Neural progenitor cell (in vitro differentiated cells): ENCODE measurements around the gene FAAP100. TPM values are rescaled to one million over a fixed set of nuclear protein-coding genes. Genes with fewer than 3 reads are reported as not detected.
A peak's percentile ranks its signal among the peaks of the same experiment; 100 is the strongest.

Experiments
- DNase-seq: peaks from one replicate; pipeline ENCODE4 v3.0.0-alpha.2; 2016; ENCODE audit warnings: low spot score
- H2AFZ ChIP-seq: fragments of 200-600 bp; sonication (generic); replicated peaks from 2 replicates; pipeline ENCODE4 v1.6.1; 2016; ENCODE audit warnings: antibody characterized with exemption
- H3F3A ChIP-seq: fragments of 200-600 bp; sonication (generic); 2 replicates; pipeline ENCODE4 v1.6.1; 2016; ENCODE audit warnings: antibody characterized with exemption, low read depth
- H3K27ac ChIP-seq: fragments of 200-600 bp; sonication (generic); 2 replicates; pipeline ENCODE4 v1.5.1; 2016; ENCODE audit warnings: mild to moderate bottlenecking
- H3K27me3 ChIP-seq: fragments of 200-600 bp; sonication (generic); 2 replicates; pipeline ENCODE4 v1.6.1; 2016; ENCODE audit warnings: mild to moderate bottlenecking, moderate library complexity
- H3K36me3 ChIP-seq: fragments of 200-600 bp; sonication (generic); 2 replicates; pipeline ENCODE4 v1.5.1; 2016
- H3K4me1 ChIP-seq: fragments of 200-600 bp; sonication (generic); 2 replicates; pipeline ENCODE4 v1.6.1; 2016; ENCODE audit warnings: mixed run types
- H3K4me2 ChIP-seq: fragments of 200-600 bp; sonication (generic); 2 replicates; pipeline ENCODE4 v1.6.1; 2016
- H3K4me3 ChIP-seq: fragments of 200-600 bp; sonication (generic); 2 replicates; pipeline ENCODE4 v1.5.1; 2016
- H3K79me2 ChIP-seq: fragments of 200-600 bp; sonication (generic); 2 replicates; pipeline ENCODE4 v1.6.1; 2016; ENCODE audit warnings: low read depth
- H3K9ac ChIP-seq: fragments of 200-600 bp; sonication (generic); 2 replicates; pipeline ENCODE4 v1.6.1; 2016
- H3K9me3 ChIP-seq: fragments of 200-600 bp; sonication (generic); 2 replicates; pipeline ENCODE4 v1.5.1; 2016; ENCODE audit warnings: low read depth
- H4K20me1 ChIP-seq: fragments of 200-600 bp; sonication (generic); 2 replicates; pipeline ENCODE4 v1.6.1; 2016; ENCODE audit warnings: low read depth
- H3K27ac Mint-ChIP-seq: 3 replicates; pipeline ENCODE4 v1.8.0; 2021; ENCODE audit warnings: mixed read lengths
- H3K27me3 Mint-ChIP-seq: 2 replicates; pipeline ENCODE4 v1.8.0; 2022; ENCODE audit warnings: low read depth, mild to moderate bottlenecking, inconsistent platforms, moderate library complexity, mixed read lengths; ENCODE audit not compliant: insufficient read depth
- H3K36me3 Mint-ChIP-seq: 3 replicates; pipeline ENCODE4 v1.8.0; 2021; ENCODE audit warnings: mixed read lengths
- H3K4me1 Mint-ChIP-seq: 3 replicates; pipeline ENCODE4 v1.8.0; 2021; ENCODE audit warnings: mixed read lengths
- H3K4me3 Mint-ChIP-seq: 3 replicates; pipeline ENCODE4 v1.8.0; 2021; ENCODE audit warnings: mild to moderate bottlenecking, moderate library complexity, mixed read lengths
- H3K9me3 Mint-ChIP-seq: 3 replicates; pipeline ENCODE4 v1.8.0; 2020; ENCODE audit warnings: mixed read lengths
- CTCF ChIP-seq: fragments of 200-600 bp; sonication (generic); IDR thresholded peaks from 2 replicates; pipeline ENCODE4 v1.5.1; 2017; ENCODE audit warnings: antibody characterized with exemption, mild to moderate bottlenecking
- EZH2 ChIP-seq: fragments of 200-600 bp; sonication (generic); IDR thresholded peaks from 2 replicates; pipeline ENCODE4 v1.6.1; 2017; ENCODE audit warnings: antibody characterized with exemption, mild to moderate bottlenecking, moderate library complexity
- EZH2phosphoT487 ChIP-seq: fragments of 200-600 bp; sonication (generic); IDR thresholded peaks from 2 replicates; pipeline ENCODE4 v1.6.1; 2017; ENCODE audit warnings: antibody characterized with exemption
- total RNA-seq: library from RNA; depleted of rRNA; stranded (reverse); fragments of >200 nt; gene quantifications from 2 replicates; pipeline ENCODE4 v1.2.3, GENCODE V29; 2015; ENCODE audit warnings: low replicate concordance

FAAP100 gene
- total RNA-seq, 1 donor from 2014 or later: 9.7 TPM

- Histone ChIP-seq H3K27ac (no peak overlapping the region), H2AFZ (no peak overlapping the region), H3K79me2 (peaks cover 15% of the 10 kb centered on the region), H3K27me3 (no peaks in the 10 kb centered on the region), H4K20me1 (peaks cover 6% of the 10 kb centered on the region), H3K4me2 (no peak overlapping the region), H3F3A (peaks cover 16% of the 10 kb centered on the region), H3K4me1 (peaks cover 5% of the 10 kb centered on the region), H3K4me3 (no peak overlapping the region), H3K36me3 (no peaks in the 10 kb centered on the region), H3K9ac (no peak overlapping the region), H3K9me3 (no peaks in the 10 kb centered on the region)
- H3K27ac Mint-ChIP-seq: no peak overlapping the region
- peaks cover 31% of the 10 kb centered on the region for H3K4me1 Mint-ChIP-seq
- H3K27me3 Mint-ChIP-seq: peaks cover 13% of the 10 kb centered on the region
- H3K9me3 Mint-ChIP-seq: no peaks in the 10 kb centered on the region
- H3K4me3 Mint-ChIP-seq: peak overlapping the region; percentile 94
- no peak for DNase-seq
- TF ChIP-seq EZH2phosphoT487 (no peak), CTCF (no peak), EZH2 (no peak)
- peaks cover 11% of the 10 kb centered on the region for H3K36me3 Mint-ChIP-seq
These were observed 1.9 kb downstream of the FAAP100 start for GRCh38 chr17:81550285-81550684.

GRCh38 chr17:81549826-81550225 is 2.3 kb downstream of the FAAP100 start:
- Mint-ChIP-seq H3K4me1 (peaks cover 31% of the 10 kb centered on the region), H3K27ac (no peak overlapping the region), H3K4me3 (peak overlapping the region; percentile 94), H3K27me3 (peaks cover 12% of the 10 kb centered on the region), H3K36me3 (peaks cover 11% of the 10 kb centered on the region), H3K9me3 (no peaks in the 10 kb centered on the region)
- Histone ChIP-seq H4K20me1 (peaks cover 6% of the 10 kb centered on the region), H3K9me3 (no peaks in the 10 kb centered on the region), H3K9ac (no peak overlapping the region), H3K27ac (no peak overlapping the region), H3K79me2 (peaks cover 15% of the 10 kb centered on the region), H3K4me2 (no peak overlapping the region), H3K27me3 (no peaks in the 10 kb centered on the region), H3K4me3 (no peak overlapping the region), H3K4me1 (peaks cover 5% of the 10 kb centered on the region), H3F3A (peaks cover 16% of the 10 kb centered on the region), H3K36me3 (no peaks in the 10 kb centered on the region), H2AFZ (no peak overlapping the region)
- DNase-seq: no peak
- TF ChIP-seq EZH2: no peak
- TF ChIP-seq CTCF: no peak

- Histone ChIP-seq H3K36me3 (no peaks in the 10 kb centered on the region), H3K4me1 (peaks cover 5% of the 10 kb centered on the region), H3F3A (peaks cover 16% of the 10 kb centered on the region), H4K20me1 (peaks cover 6% of the 10 kb centered on the region), H3K9me3 (no peaks in the 10 kb centered on the region), H3K4me3 (no peak overlapping the region), H2AFZ (no peak overlapping the region), H3K27ac (no peak overlapping the region), H3K79me2 (peaks cover 15% of the 10 kb centered on the region), H3K9ac (no peak overlapping the region), H3K27me3 (no peaks in the 10 kb centered on the region), H3K4me2 (no peak overlapping the region)
- Mint-ChIP-seq H3K9me3 (no peaks in the 10 kb centered on the region), H3K4me1 (peaks cover 29% of the 10 kb centered on the region), H3K27me3 (peaks cover 11% of the 10 kb centered on the region), H3K4me3 (peak overlapping the region; percentile 94), H3K36me3 (peaks cover 11% of the 10 kb centered on the region), H3K27ac (no peak overlapping the region)
- no peak for DNase-seq
- TF ChIP-seq EZH2phosphoT487 (no peak), CTCF (no peak), EZH2 (no peak)
These were observed 3.1 kb downstream of the FAAP100 start for GRCh38 chr17:81549031-81549557.
